Esophagus muscularis mucosa (tissue), 3 donors: Measurements from ENCODE around the gene MAGI2.

Source experiments
- POLR2A ChIP-seq: fragments of 450-650 bp; IDR thresholded peaks from one replicate; pipeline ENCODE4 v1.6.1; 2017; ENCODE audit warnings: antibody characterized with exemption, moderate library complexity, mild to moderate bottlenecking, low read depth
- TF ChIP-seq, protein P1 (sequence below), 3 experiments: fragments of 200-600 bp in 2 of 3; fragments of 450-650 bp in 1 of 3; sonication (generic) in 2 of 3; IDR thresholded peaks; one replicate each; pipeline ENCODE4 v1.5.1; 2017 to 2019; ENCODE audit warnings: antibody characterized with exemption in 3 of 3, mild to moderate bottlenecking in 2 of 3, moderate library complexity in 1 of 3

DNA sequence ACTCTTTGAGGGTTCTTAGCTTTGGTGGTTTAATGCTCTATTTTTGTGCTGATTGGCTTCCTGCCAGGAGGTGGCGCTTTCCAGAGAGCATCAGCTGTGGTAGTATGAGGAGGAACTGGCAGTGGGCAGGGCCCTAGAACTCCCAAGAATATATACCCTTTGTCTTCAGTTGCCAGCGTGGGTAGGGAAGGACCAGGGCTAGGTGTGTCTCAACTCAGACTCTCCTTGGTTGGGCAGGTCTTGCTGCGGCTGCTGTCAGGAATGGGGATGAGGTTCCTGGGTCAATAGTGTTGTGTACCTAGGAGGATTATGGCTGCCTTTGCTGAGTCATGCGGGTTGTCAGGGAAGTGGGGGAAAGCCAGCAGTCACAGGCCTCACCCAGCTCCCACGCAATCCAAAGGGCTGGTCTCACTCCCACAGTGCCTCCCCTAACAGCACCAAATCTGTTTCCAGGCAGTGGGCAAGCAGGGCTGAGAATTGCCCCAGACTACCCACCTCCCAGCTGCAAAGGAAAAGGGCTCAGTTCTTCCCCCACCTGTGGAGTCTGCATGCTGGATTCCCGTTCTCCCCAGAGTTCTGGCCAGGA lies 1463.4 kb downstream of the MAGI2 start:
- TF ChIP-seq, protein P1, sequence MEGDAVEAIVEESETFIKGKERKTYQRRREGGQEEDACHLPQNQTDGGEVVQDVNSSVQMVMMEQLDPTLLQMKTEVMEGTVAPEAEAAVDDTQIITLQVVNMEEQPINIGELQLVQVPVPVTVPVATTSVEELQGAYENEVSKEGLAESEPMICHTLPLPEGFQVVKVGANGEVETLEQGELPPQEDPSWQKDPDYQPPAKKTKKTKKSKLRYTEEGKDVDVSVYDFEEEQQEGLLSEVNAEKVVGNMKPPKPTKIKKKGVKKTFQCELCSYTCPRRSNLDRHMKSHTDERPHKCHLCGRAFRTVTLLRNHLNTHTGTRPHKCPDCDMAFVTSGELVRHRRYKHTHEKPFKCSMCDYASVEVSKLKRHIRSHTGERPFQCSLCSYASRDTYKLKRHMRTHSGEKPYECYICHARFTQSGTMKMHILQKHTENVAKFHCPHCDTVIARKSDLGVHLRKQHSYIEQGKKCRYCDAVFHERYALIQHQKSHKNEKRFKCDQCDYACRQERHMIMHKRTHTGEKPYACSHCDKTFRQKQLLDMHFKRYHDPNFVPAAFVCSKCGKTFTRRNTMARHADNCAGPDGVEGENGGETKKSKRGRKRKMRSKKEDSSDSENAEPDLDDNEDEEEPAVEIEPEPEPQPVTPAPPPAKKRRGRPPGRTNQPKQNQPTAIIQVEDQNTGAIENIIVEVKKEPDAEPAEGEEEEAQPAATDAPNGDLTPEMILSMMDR (IDR thresholded peaks at IDR 0.05) = no peak
- no peak for TF ChIP-seq POLR2A
